Spinal cord (tissue), 10 donors: ENCODE measurements around the gene PSMB3. TPM values are rescaled to one million over a fixed set of nuclear protein-coding genes. Genes with fewer than 3 reads are reported as not detected.
A peak's percentile ranks its signal among the peaks of the same experiment; 100 is the strongest.

Experiments used
- DNase-seq, 6 donors: peaks; one replicate each; pipeline versions ENCODE4 v3.0.0 to v3.0.0-alpha.2; 2013 to 2015; ENCODE audit warnings: low spot score in 6 of 6, low read depth in 4 of 6
- H3K27ac ChIP-seq: one replicate; pipeline ENCODE4 v1.5.1; 2013; ENCODE audit warnings: low read depth, low read length, control low read depth
- H3K27me3 ChIP-seq: one replicate; pipeline ENCODE4 v1.6.1; 2013; ENCODE audit warnings: low read length; ENCODE audit not compliant: control insufficient read depth, insufficient read depth
- H3K36me3 ChIP-seq: one replicate; pipeline ENCODE4 v1.6.1; 2013; ENCODE audit warnings: low read length; ENCODE audit not compliant: control insufficient read depth, insufficient read depth
- H3K4me1 ChIP-seq: one replicate; pipeline ENCODE4 v1.6.1; 2013; ENCODE audit warnings: low read length; ENCODE audit not compliant: control insufficient read depth, insufficient read depth
- H3K4me3 ChIP-seq: one replicate; pipeline ENCODE4 v1.5.1; 2013; ENCODE audit warnings: low read depth, low read length, control low read depth
- H3K9me3 ChIP-seq: one replicate; pipeline ENCODE4 v1.6.1; 2013; ENCODE audit warnings: low read length; ENCODE audit not compliant: control insufficient read depth, insufficient read depth
- WGBS: methylation state at CpG from one replicate; pipeline ENCODE4 v1.1.5; 2013; ENCODE audit warnings: missing lambda C conversion rate; ENCODE audit not compliant: insufficient coverage; 5-methylcytosine and 5-hydroxymethylcytosine counted together
- polyA plus RNA-seq, 2 donors: library from polyadenylated mRNA; unstranded; fragments of 120-200 nt; gene quantifications; one replicate each; pipeline ENCODE4 v1.2.1, GENCODE V29; 2013; ENCODE audit not compliant: insufficient read length in 2 of 2
- total RNA-seq, 2 donors: library from RNA; depleted of rRNA in 1 of 2; stranded (reverse); fragments of 120-200 nt in 1 of 2; fragments of >200 nt in 1 of 2; gene quantifications; one replicate each; pipeline versions ENCODE4 v1.2.3 to v1.2.4, GENCODE V29; 2013 to 2014
- donor health status: healthy.

Gene PSMB3
- total and polyA plus RNA-seq, 4 donors: 120 to 241 (median 136) TPM

DNA sequence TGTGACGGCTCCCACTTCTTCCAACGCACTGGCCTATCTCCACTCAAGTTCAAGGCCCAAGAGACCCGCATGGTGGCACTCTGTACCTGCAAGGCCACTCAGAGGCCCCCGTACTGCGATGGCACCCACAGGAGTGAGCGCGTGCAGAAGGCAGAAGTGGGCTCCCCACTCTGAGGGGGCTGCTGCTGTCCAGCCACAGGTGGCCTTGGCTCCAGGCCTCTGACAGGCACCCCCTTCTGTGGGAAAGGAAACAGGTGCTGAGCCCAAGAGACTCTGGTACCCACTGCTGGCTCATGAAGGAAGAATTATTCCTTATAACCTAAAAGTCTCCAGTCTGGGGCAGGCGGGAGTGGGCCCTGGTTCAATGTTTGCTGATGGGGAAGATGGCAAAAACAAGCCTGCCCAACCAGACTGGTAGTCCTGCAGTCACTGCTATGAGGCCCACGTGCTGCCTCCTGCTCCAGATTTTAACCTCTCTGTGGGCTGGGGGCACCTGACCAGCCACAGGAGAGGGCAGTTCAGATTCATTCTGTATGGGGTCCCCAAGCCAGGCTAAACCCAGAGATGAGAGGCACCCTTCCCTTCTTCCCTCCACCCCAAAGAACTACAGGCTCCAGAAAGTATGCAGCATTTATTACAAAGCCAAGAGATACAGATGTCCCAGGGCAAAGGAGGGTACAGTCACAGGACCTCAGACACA lies 19.1 kb upstream of the PSMB3 start:
- H3K4me1 ChIP-seq: peaks cover 70% of the 10 kb centered on the region
- H3K36me3 ChIP-seq: peaks cover 72% of the 10 kb centered on the region
- 80% methylated on average over 9 of the region's 9 CpGs for WGBS
- H3K4me3 ChIP-seq: no peak overlapping the region
- H3K27me3 ChIP-seq: no peaks in the 10 kb centered on the region
- no peak overlapping the region for H3K27ac ChIP-seq
- H3K9me3 ChIP-seq: no peaks in the 10 kb centered on the region
- no peak for DNase-seq

- 43% methylated on average over 4 of the region's 15 CpGs for WGBS
- no peak overlapping the region for H3K27ac ChIP-seq
Observed at GRCh38 chr17:38733982-38734973, 18.3 kb upstream of the PSMB3 start.

DNA sequence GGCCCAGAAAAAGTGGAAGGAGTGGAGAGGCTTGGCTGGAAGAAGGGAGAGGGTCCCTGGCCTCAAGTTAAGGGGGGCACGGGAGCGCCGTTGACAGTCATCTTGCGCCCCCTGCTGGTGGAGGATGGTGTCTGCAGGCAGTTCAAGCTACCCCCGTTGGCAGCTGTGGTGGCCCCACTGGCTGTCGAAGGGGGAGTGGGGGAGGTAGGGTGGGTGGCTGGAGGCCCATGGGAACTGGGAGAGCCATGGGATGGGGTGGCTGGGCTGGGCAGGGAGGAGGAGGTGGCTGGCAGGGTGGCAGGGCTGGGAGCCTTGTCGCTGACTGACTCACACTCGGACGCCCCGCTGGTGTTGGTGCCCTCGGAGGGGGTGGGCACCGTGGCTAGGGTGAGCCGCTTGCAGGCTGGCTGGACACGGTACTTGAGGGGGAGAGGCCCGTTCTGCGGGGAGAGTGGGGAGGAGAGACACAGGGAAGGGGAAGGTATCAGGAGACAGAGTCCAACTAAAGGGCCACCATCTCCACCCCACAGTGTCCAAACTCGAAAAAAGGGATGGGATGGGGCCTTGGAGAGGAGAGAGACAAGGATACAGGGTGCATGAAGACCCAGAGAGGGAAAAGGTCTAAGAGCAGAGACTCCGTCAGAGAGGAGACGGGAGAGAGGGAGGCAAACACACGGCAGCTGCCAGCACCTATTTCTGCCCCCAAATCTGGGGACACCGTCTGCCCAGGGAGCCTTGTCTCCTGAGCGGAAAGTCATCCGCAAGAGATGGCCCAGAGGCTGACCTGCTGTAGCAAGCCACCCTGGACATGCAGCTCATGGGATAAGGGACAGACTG lies 17.2 kb upstream of the PSMB3 start:
- H3K27me3 ChIP-seq: no peaks in the 10 kb centered on the region
- H3K9me3 ChIP-seq: no peaks in the 10 kb centered on the region
- WGBS: 41% methylated on average over 21 of the region's 23 CpGs
- peaks cover 65% of the 10 kb centered on the region for H3K4me1 ChIP-seq
- H3K4me3 ChIP-seq: no peak overlapping the region
- DNase-seq: peak in 2 of 6 donors; percentile 82 to 86
- H3K27ac ChIP-seq: no peak overlapping the region
- H3K36me3 ChIP-seq: peaks cover 88% of the 10 kb centered on the region

More at GRCh38 chr17:38733982-38734973, 18.3 kb upstream of the PSMB3 start:
- H3K9me3 ChIP-seq: no peaks in the 10 kb centered on the region
- no peaks in the 10 kb centered on the region for H3K27me3 ChIP-seq
- peaks cover 78% of the 10 kb centered on the region for H3K36me3 ChIP-seq
- peaks cover 62% of the 10 kb centered on the region for H3K4me1 ChIP-seq
- peak in 1 of 6 donors; percentile 70 for DNase-seq
- no peak overlapping the region for H3K4me3 ChIP-seq

GRCh38 chr17:38738007-38738662 lies 14.4 kb upstream of the PSMB3 start:
- Histone ChIP-seq H3K4me3 (no peak overlapping the region), H3K36me3 (peaks cover 73% of the 10 kb centered on the region), H3K27ac (no peak overlapping the region), H3K27me3 (no peaks in the 10 kb centered on the region), H3K4me1 (peaks cover 69% of the 10 kb centered on the region), H3K9me3 (no peaks in the 10 kb centered on the region)
- DNase-seq: no peak
- WGBS: 86% methylated on average over 13 of the region's 14 CpGs

DNA sequence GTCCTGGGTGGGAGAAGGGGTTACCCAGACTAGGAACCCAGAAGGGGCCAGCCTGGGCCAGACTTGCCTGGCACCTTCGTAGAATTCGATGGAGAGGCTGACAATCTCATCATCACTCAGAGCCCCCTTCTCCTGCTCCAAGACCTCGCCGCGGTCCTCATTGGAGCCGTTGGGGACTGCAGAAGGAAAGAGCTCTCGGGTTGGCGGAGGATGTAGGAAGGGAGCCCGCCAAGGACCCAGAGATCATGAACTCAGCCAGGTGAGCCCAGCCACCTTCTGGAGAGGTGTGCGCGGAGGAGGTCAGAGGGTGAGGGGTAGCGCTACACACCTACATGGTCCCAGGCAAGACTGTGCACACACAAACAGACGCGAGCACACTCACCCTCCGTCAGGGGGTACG lies 13.9 kb upstream of the PSMB3 start:
- Histone ChIP-seq H3K27ac (no peak overlapping the region), H3K27me3 (no peaks in the 10 kb centered on the region), H3K9me3 (no peaks in the 10 kb centered on the region), H3K4me1 (peaks cover 70% of the 10 kb centered on the region), H3K36me3 (peaks cover 73% of the 10 kb centered on the region), H3K4me3 (no peak overlapping the region)
- WGBS: 94% methylated on average over 8 of the region's 16 CpGs
- DNase-seq: no peak

- H3K27me3 ChIP-seq: no peaks in the 10 kb centered on the region
- H3K9me3 ChIP-seq: no peaks in the 10 kb centered on the region
- peaks cover 70% of the 10 kb centered on the region for H3K4me1 ChIP-seq
- H3K4me3 ChIP-seq: no peak overlapping the region
- H3K36me3 ChIP-seq: peaks cover 66% of the 10 kb centered on the region
- DNase-seq: no peak
- H3K27ac ChIP-seq: no peak overlapping the region
- WGBS: 86% methylated on average over 7 of the region's 14 CpGs
Observed at GRCh38 chr17:38739305-38739704, 13.2 kb upstream of the PSMB3 start.

DNA sequence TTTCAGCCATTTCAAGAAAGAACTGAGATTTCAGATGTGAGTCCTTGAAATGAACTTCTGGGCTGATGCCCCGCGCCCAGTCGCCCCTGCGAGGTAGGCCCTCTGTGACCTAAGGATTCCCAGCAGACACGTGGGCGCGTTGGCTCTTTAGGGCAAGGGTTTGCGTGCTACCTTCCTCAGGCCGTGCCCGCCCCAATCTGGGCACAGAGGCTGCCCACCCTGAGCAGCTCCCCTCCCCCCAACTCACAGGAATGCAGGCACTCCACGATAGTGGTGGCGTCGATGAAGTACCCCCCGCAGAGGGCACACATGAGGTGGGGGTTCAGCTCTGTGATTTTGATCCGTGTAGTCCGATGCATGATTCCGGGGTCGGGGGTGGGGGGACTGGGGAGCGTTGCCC lies 12.5 kb upstream of the PSMB3 start:
- H3K4me1 ChIP-seq: peaks cover 69% of the 10 kb centered on the region
- H3K36me3 ChIP-seq: peaks cover 60% of the 10 kb centered on the region
- H3K27ac ChIP-seq: no peak overlapping the region
- no peaks in the 10 kb centered on the region for H3K27me3 ChIP-seq
- H3K9me3 ChIP-seq: no peaks in the 10 kb centered on the region
- WGBS: 94% methylated on average over 13 of the region's 19 CpGs
- no peak for DNase-seq
- H3K4me3 ChIP-seq: no peak overlapping the region

DNA sequence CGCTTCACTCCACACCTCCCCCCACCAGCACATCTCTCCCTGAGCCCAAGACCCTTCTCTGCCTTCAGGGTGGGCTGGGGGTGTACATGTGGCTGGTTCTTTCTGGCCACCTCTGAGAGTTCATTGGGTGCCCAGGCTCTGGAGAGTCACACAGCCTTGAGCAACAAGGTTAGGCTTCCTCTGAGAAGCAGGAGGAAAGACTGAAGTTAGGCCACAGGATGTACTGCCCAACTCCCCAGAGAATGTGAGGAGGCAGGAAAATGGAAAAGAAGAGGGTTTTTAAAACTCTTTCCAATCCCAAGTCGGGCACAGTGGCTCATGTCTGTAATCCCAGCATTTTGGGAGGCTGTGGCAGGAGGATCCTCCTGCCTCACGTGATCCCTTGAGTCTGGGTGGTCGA lies 11.7 kb upstream of the PSMB3 start:
- peaks cover 53% of the 10 kb centered on the region for H3K36me3 ChIP-seq
- no peak for DNase-seq
- H3K9me3 ChIP-seq: no peaks in the 10 kb centered on the region
- no peak overlapping the region for H3K4me3 ChIP-seq
- 43% methylated on average over 1 of the region's 4 CpGs for WGBS
- H3K27me3 ChIP-seq: no peaks in the 10 kb centered on the region
- peak overlapping the region; percentile 91 for H3K27ac ChIP-seq
- H3K4me1 ChIP-seq: peaks cover 69% of the 10 kb centered on the region

GRCh38 chr17:38741461-38741860 lies 11.1 kb upstream of the PSMB3 start:
- peaks cover 71% of the 10 kb centered on the region for H3K4me1 ChIP-seq
- peaks cover 46% of the 10 kb centered on the region for H3K36me3 ChIP-seq
- H3K4me3 ChIP-seq: no peak overlapping the region
- DNase-seq: peak in 2 of 6 donors; percentile 33 to 53
- WGBS: 43% methylated on average over 5 of the region's 5 CpGs
- H3K27me3 ChIP-seq: no peaks in the 10 kb centered on the region
- no peaks in the 10 kb centered on the region for H3K9me3 ChIP-seq
- peak overlapping the region; percentile 91 for H3K27ac ChIP-seq
